HG02840 (cell line): ENCODE results near the gene GPR180.

Source experiments
- ATAC-seq: cut with Tn5 transposase; IDR thresholded peaks from one replicate; pipeline ENCODE4 v1.9.1; 2021; ENCODE audit warnings: mild to moderate bottlenecking, moderate library complexity, moderate number of reproducible peaks; ENCODE audit not compliant: unreplicated experiment, low FRiP score

GPR180 gene

GRCh38 chr13:94601446-94602431 is at the start of gene GPR180:
TSS of gene GPR180 (plus strand) at chr13:94601857. CDS start at chr13:94601928, 71 bp downstream.
- ATAC-seq, result peak; percentile 100

GRCh38 chr13:94552095-94552494 is 49.6 kb upstream of the GPR180 start:
- no peak for ATAC-seq

- ATAC-seq, result no peak
Measured at GRCh38 chr13:94553766-94554165, 47.9 kb upstream of the GPR180 start.

GRCh38 chr13:94556041-94556440 is 45.6 kb upstream of the GPR180 start:
- no peak for ATAC-seq

- no peak for ATAC-seq
Measured at GRCh38 chr13:94556621-94557020, 45.0 kb upstream of the GPR180 start.

- ATAC-seq, result no peak
Measured at GRCh38 chr13:94557684-94558235, 43.9 kb upstream of the GPR180 start.

- no peak for ATAC-seq
Measured at GRCh38 chr13:94558716-94559115, 42.9 kb upstream of the GPR180 start.

GRCh38 chr13:94559222-94559795 is 42.3 kb upstream of the GPR180 start:
- ATAC-seq, result no peak

GRCh38 chr13:94560116-94560515 is 41.5 kb upstream of the GPR180 start:
- ATAC-seq, result no peak

- no peak for ATAC-seq
Measured at GRCh38 chr13:94561126-94561525, 40.5 kb upstream of the GPR180 start.

- ATAC-seq, result no peak
Measured at GRCh38 chr13:94567581-94567980, 34.1 kb upstream of the GPR180 start.

- no peak for ATAC-seq
Measured at GRCh38 chr13:94568443-94568842, 33.2 kb upstream of the GPR180 start.

GRCh38 chr13:94569615-94570014 is 32.0 kb upstream of the GPR180 start:
- ATAC-seq, result no peak

- ATAC-seq, result no peak
Measured at GRCh38 chr13:94579063-94579462, 22.6 kb upstream of the GPR180 start.

- no peak for ATAC-seq
Measured at GRCh38 chr13:94583926-94584325, 17.7 kb upstream of the GPR180 start.

- no peak for ATAC-seq
Measured at GRCh38 chr13:94585543-94586101, 16.0 kb upstream of the GPR180 start.

- ATAC-seq, result no peak
Measured at GRCh38 chr13:94586371-94586770, 15.3 kb upstream of the GPR180 start.

- ATAC-seq, result no peak
Measured at GRCh38 chr13:94588541-94588940, 13.1 kb upstream of the GPR180 start.

- no peak for ATAC-seq
Measured at GRCh38 chr13:94590744-94591143, 10.9 kb upstream of the GPR180 start.

- peak; percentile 47 for ATAC-seq
Measured at GRCh38 chr13:94595001-94595949, 6.4 kb upstream of the GPR180 start.
